Measurements from ENCODE around the gene CAB39L. TPM values are rescaled to one million over a fixed set of nuclear protein-coding genes. Genes with fewer than 3 reads are reported as not detected.

The CAB39L gene
- total RNA-seq, 1 donor from 2014 or later = 11.4 TPM

GRCh38 chr13:49450105-49450819 is 6.4 kb upstream of the CAB39L start:
- Mint-ChIP-seq H3K27ac (no peak overlapping the region), H3K4me1 (ENCODE audit: unreplicated experiment) (peaks cover 14% of the 10 kb centered on the region), H3K9me3 (no peaks in the 10 kb centered on the region), H3K27me3 (no peaks in the 10 kb centered on the region), H3K4me3 (no peak overlapping the region), H3K36me3 (peaks cover 8% of the 10 kb centered on the region)
- TF ChIP-seq CTCF (conservative IDR thresholded peaks at IDR 0.05) = no peak
- no peak for DNase-seq (ENCODE audit: extremely low spot score, unreplicated experiment)

GRCh38 chr13:49448753-49449152 is 4.9 kb upstream of the CAB39L start:
- TF ChIP-seq CTCF (conservative IDR thresholded peaks at IDR 0.05) = no peak
- Mint-ChIP-seq H3K9me3 (no peaks in the 10 kb centered on the region), H3K4me3 (no peak overlapping the region), H3K4me1 (ENCODE audit: unreplicated experiment) (peaks cover 18% of the 10 kb centered on the region), H3K27ac (no peak overlapping the region), H3K36me3 (peaks cover 6% of the 10 kb centered on the region), H3K27me3 (no peaks in the 10 kb centered on the region)
- DNase-seq (ENCODE audit: extremely low spot score, unreplicated experiment) = no peak

GRCh38 chr13:49446473-49446872 is 2.6 kb upstream of the CAB39L start:
- peak overlapping the region; percentile 79 for H3K4me3 Mint-ChIP-seq
- TF ChIP-seq CTCF (conservative IDR thresholded peaks at IDR 0.05) = no peak
- H3K27me3 Mint-ChIP-seq = no peaks in the 10 kb centered on the region
- H3K27ac Mint-ChIP-seq = peak overlapping the region; percentile 44
- peaks cover 18% of the 10 kb centered on the region for H3K4me1 Mint-ChIP-seq (ENCODE audit: unreplicated experiment)
- no peaks in the 10 kb centered on the region for H3K36me3 Mint-ChIP-seq
- no peak for DNase-seq (ENCODE audit: extremely low spot score, unreplicated experiment)
- no peaks in the 10 kb centered on the region for H3K9me3 Mint-ChIP-seq

- Mint-ChIP-seq H3K27me3 (no peaks in the 10 kb centered on the region), H3K4me3 (peak overlapping the region; percentile 100), H3K27ac (peak overlapping the region; percentile 99), H3K36me3 (no peaks in the 10 kb centered on the region), H3K4me1 (ENCODE audit: unreplicated experiment) (peaks cover 18% of the 10 kb centered on the region), H3K9me3 (no peaks in the 10 kb centered on the region)
- no peak for DNase-seq (ENCODE audit: extremely low spot score, unreplicated experiment)
- TF ChIP-seq CTCF (conservative IDR thresholded peaks at IDR 0.05) = no peak
Observed at GRCh38 chr13:49444524-49445395, 896 bp upstream of the CAB39L start.

GRCh38 chr13:49443357-49443703 is 534 bp downstream of the CAB39L start:
- no peak for DNase-seq (ENCODE audit: extremely low spot score, unreplicated experiment)
- no peaks in the 10 kb centered on the region for H3K27me3 Mint-ChIP-seq
- peaks cover 18% of the 10 kb centered on the region for H3K4me1 Mint-ChIP-seq (ENCODE audit: unreplicated experiment)
- H3K4me3 Mint-ChIP-seq = peak overlapping the region; percentile 100
- no peak for TF ChIP-seq CTCF (conservative IDR thresholded peaks at IDR 0.05)
- no peaks in the 10 kb centered on the region for H3K36me3 Mint-ChIP-seq
- peak overlapping the region; percentile 99 for H3K27ac Mint-ChIP-seq
- H3K9me3 Mint-ChIP-seq = no peaks in the 10 kb centered on the region
